NCI-H1105 (cell line): ENCODE measurements around the gene VAV1.
"Not testable (repeated sequence)": the region's sequence is repeated elsewhere in the genome, so short reads cannot be mapped to it uniquely, and the experiment has no call there.

Experiments used
- DNase-seq: peaks from one replicate; lab custom pipeline; 2025; lab: John Stamatoyannopoulos, UW

Gene VAV1

GRCh38 chr19:6761053-6761676 is 11.3 kb upstream of the VAV1 start:
- DNase-seq = no peak

DNA sequence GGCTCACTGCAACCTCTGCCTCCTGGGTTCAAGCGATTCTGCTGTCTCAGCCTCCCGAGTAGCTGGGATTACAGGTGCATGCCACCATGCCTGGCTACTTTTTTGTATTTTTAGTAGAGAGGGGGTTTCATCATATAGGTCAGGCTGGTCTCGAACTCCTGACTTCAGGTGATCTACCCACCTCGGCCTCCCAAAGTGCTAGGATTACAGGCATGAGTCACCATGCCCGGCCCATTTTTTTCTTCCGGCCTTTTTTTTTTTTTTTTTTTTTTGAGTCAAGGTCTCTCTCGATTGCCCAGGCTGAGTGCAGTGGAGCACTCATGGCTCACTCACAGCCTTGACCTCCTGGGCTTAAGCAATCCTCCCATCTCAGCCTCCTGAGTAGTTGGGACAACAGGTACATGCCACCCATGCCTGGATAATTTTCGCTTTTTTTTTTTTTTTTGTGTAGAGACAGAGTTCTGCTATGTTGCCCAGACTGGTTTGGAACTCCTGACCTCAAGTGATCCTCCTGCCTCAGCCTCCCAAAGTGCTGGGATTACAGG is 10.2 kb upstream of the VAV1 start:
- DNase-seq = not testable (repeated sequence)

DNA sequence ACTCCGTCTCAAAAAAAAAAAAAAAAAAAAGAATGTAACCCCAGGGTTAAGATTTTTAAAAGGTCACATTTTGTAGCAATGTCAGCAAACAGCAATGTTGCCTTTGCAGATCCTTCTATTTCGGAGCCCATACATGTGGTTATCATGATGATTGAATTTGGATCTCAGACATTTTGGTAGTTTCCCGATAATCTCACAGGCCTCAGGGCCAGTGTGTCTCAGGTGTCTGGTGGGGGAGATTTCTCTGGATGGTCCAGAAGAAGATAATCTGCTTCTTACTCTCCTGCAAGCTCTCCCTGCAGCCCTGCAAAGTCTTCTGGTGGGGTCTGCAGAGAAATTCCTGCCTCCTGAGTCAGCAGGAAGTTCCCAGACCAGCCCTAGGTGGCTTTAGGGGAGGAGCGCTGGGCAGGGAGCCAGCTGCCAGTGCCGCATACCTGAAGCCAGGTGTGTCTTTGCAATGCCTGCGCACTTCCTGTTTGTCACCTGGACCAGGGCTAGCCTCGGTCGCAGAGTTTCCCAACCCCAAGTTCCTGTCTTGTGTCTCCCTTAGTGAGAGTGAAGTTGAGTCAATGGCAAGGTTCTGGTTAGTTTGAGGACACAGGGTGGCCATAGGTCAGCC is 6.7 kb upstream of the VAV1 start:
- DNase-seq = peak; percentile 22

DNA sequence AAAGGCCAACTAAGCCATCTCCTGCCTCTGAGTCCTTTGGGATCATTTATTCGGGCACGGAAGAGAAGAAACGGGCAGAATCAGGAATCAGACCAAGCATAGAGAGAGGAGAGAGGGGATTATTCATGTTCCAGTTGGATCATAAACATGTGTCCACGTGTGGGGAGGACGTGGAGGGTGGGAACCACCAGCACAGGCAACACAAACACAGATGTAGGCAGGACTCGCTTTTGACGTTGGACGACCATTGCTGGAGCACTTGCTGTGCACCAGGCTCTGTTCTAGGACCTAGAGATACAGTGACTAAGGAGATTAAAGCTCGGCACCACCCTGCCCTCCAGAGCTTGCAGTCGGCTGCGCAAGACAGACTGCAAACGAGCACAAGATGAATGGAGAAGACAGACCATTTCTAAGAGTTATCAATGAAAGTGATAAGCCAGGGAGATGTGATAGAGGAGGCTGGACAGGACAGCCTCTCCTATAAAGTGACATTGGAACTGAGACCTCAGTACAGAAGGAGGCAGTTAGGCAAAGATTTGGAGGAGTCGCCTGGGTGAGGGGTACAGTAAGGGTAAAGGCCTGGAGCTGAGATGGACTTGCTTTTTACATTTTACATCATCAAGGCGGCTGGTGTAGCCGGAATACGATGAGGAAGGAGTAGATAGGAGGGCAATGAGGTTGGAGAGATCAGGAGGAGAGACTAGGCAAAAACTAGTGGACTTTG is 6.0 kb upstream of the VAV1 start:
- no peak for DNase-seq

- DNase-seq = peak; percentile 6
These were observed 5.5 kb upstream of the VAV1 start for GRCh38 chr19:6767081-6767356.

DNA sequence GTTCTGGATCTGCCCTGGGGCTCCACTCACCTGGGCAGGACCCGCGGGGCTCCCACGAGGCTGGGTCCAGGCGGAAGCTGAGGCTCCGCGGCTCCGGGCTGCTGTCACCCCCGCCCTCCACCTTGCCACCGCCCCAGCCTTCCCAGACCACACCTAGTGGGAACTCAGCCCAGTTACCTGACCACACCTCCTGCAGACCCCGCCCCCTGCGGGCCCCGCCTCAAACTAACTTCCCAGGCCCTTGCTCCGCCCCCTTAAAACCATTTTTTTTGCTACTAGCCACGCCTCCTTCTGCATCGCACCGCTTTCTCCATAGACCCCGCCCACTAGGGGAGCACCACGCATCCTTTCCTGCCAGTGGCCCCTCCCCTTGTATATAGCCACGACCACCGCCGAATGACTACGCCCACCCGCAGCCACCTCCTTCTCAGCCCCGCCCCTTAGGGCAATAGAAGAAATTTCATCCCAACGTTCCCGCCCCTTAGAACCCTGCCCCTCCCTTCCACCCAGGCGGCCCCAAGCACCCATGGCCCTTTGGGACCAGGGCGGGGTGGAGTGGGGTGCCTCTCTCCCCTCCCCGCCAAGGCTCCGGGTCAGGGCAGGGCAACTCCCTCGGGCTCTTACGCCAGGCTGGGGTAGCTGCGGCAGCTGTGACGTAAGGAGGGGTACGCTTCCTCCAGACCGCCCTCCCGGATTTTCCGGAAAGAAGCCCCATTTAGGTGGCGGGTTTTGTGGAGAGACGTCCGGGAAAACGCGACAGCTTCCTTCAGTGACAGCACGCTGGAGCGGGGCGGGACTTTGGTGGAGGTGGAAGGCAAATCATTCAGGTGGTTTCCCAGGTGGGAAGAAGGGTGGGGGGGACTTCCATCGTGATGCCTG is 4.9 kb upstream of the VAV1 start, which contains the start of gene SH2D3A:
Gene SH2D3A, minus strand, starts transcription at position 79 of the 879 bp plus-strand sequence. CDS start 3,687 bp downstream, outside the sequence.
- DNase-seq = peak; percentile 22

- no peak for DNase-seq
These were observed 4.2 kb upstream of the VAV1 start for GRCh38 chr19:6768236-6768785.

GRCh38 chr19:6769006-6769619 is 3.4 kb upstream of the VAV1 start:
- DNase-seq = no peak

GRCh38 chr19:6771648-6772027 is 870 bp upstream of the VAV1 start:
- not testable (repeated sequence) for DNase-seq

DNA sequence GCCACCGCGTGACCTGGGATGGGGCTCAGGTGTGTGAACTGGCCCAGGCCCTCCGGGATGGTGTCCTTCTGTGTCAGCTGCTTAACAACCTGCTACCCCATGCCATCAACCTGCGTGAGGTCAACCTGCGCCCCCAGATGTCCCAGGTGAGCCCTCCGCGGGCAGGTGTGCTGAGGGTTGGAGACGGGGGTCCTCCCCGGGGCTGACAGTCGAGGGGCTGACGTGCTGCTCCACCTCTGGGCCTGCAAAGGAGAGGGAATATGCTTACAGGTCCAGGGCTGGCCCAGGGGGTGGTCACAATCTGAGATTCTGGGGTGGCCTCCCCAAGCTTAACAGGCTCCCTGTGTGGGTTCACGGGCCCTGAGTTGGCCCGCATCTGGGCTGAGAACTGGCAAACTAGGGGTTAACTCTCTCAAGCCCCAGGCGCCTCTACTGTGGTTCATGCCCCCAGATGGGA is 386 bp downstream of the VAV1 start:
- no peak for DNase-seq

- DNase-seq = no peak
These were observed 919 bp downstream of the VAV1 start for GRCh38 chr19:6773323-6773931.

DNA sequence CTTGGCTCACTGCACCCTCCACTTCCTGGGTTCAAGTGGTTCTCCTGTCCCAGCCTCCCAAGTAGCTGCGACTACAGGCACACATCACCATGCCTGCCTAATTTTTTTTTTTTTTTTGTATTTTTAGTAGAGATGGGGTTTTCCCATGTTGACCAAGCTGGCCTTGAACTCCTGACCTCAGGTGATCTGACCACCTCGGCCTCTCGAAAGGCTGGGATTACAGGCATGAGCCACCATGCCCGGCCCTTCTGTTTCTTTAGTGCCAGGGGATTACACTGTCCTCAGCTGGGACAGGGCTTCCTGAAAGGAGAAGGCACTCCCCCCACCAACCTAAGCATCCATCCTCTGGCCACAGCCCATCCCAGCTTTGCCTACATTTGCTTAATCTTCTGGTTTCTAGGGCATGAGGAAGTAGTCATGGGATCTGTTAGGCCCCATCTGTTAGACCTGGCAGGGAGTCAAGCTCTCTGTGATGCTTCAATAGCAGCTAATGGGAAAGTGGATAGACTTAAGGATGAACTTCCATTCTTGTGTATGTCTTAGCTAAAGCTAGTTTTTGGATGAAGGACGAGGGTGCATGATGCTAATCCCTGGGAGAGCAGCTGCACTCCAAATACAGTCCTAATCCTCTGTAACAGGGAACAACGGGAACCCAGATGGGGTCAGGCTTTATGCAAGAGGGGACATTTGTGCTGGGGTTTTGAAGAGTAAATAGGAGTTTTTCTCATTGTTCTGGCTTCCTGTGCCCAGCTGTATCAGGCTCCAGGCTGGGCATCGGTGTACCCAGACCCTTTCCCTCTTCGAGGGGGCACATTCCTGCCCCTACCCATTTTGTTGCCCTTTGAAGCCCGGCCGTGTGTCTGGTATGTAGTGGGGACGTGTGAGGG is 2.6 kb downstream of the VAV1 start:
- DNase-seq = no peak

GRCh38 chr19:6776045-6776444 is 3.5 kb downstream of the VAV1 start:
- not testable (repeated sequence) for DNase-seq

DNA sequence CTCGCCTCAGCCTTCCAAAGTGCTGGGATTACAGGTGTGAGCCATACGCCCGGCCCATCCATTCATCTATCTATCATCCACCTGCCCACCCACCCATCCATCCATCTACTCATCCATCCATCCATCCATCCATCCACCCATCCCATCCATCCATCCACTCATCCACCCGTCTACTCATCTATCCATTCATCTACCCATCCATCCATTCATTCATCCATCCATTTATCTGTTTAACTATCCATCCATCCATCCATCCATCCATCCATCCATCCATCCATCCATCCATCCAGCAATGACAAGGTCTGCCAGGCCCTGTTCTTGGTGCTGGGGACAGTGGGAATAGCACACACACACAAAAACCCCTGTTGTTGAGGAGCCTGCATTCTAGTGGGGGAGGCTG is 4.5 kb downstream of the VAV1 start:
- DNase-seq = no peak

DNA sequence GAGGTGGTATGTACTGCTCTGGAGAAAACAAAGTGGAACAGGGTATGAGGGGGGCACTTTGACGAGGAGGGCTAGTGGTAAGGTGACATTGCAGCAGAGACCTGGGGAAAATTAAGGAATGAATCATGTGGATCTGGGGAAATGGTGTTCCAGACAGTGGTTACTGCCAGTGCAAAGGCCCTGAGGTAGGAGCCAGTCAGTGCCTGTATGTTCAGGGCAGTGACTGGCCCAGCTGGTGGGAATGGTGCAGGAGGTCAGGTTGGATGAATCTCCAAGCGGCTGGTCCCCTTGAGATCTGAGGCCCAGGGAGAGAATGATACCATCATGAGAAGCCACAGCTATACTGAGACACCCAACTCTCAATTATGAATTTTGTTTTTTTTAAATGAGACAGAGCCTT is 4.9 kb downstream of the VAV1 start:
- no peak for DNase-seq

- no peak for DNase-seq
These were observed 5.9 kb downstream of the VAV1 start for GRCh38 chr19:6778386-6778785.

DNA sequence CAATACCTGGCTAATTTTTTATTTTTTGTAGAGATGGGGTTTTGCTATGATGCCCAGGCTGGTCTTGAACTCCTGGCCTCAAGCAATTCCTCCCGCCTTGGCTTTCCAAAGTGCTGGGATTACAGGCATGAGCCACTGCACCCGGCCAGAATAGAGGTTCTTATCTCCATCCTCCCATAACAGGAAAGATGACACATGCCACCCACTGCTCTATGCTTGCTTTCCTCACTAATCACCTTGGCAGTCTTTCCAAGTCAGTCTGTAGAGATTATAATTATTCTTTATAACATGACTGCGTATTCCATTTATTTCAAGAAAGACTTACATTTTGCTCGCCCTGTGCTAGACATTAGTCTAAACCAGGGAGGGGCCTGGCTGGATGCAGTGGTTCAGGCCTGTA is 6.7 kb downstream of the VAV1 start:
- DNase-seq = no peak

DNA sequence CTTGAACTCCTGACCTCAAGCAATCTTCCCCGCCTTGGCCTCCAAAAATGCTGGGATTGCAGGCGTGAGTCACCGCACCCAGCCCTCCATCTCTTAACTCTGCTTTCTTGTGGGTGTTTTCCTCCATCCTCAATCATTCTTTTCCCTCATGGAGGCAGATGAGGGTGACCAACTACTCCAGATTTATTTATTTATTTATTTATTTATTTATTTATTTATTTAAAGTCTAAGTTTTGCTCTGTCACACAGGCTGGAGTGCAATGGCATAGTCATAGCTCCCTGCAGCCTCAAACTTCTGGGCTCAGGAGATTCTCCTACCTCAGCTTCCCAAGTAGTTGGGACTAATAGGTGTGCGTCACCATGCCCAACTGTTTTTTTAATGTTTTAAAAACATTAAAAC is 14.9 kb downstream of the VAV1 start:
- DNase-seq = no peak

DNA sequence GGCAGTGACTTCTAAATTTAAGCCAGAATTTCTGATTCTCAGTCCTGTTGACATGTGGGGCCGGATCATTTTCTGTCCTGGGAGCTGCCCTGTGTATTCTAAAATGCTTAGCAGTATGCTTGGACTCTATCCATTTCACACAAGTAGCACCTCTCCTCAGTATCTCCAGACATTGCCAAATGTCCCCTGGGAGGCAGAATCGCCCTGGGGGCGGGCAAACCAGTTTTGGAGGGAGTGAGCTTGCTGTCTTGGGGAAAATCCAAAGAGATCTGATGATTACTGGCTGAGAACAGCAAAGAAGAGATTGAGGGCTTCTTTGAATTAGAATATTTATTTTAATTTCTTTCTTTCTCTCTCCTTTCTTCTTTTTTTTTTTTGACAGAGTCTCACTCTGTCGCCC is 16.4 kb downstream of the VAV1 start:
- no peak for DNase-seq
